IPS-NIHi7 (cell line): ENCODE measurements around the gene DLX3.
A peak's percentile ranks its signal among the peaks of the same experiment; 100 is the strongest.

Experiments
- DNase-seq: peaks from one replicate; pipeline ENCODE4 v3.0.0; 2012; ENCODE audit warnings: mixed read lengths; ENCODE audit errors: extremely low spot score

DLX3 gene

GRCh38 chr17:50023520-50023919 is 28.5 kb upstream of the DLX3 start:
- DNase-seq = no peak

GRCh38 chr17:50022463-50023130 is 27.6 kb upstream of the DLX3 start:
- no peak for DNase-seq

GRCh38 chr17:50021681-50022370 is 26.8 kb upstream of the DLX3 start:
- DNase-seq = no peak

GRCh38 chr17:50020841-50021599 is 26.0 kb upstream of the DLX3 start:
- no peak for DNase-seq

- no peak for DNase-seq
These were observed 23.9 kb upstream of the DLX3 start for GRCh38 chr17:50018909-50019308.

GRCh38 chr17:50015146-50015545 is 20.1 kb upstream of the DLX3 start:
- DNase-seq = no peak

- no peak for DNase-seq
These were observed 19.6 kb upstream of the DLX3 start for GRCh38 chr17:50014471-50015088.

GRCh38 chr17:50013079-50013478 is 18.1 kb upstream of the DLX3 start:
- DNase-seq = no peak

GRCh38 chr17:50009282-50009681 is 14.3 kb upstream of the DLX3 start:
- no peak for DNase-seq

- no peak for DNase-seq
These were observed 8.9 kb upstream of the DLX3 start for GRCh38 chr17:50003911-50004310.

- DNase-seq = no peak
These were observed 4.0 kb upstream of the DLX3 start for GRCh38 chr17:49998836-49999511.

- peak; percentile 91 for DNase-seq
These were observed 3.0 kb upstream of the DLX3 start for GRCh38 chr17:49997773-49998703.

- DNase-seq = no peak
These were observed 2.3 kb upstream of the DLX3 start for GRCh38 chr17:49997301-49997650.

GRCh38 chr17:49996495-49997300 is 1.7 kb upstream of the DLX3 start:
- DNase-seq = peak; percentile 80

GRCh38 chr17:49996121-49996494 is 1.1 kb upstream of the DLX3 start:
- no peak for DNase-seq

- no peak for DNase-seq
These were observed 654 bp downstream of the DLX3 start for GRCh38 chr17:49994085-49995054.

GRCh38 chr17:49993423-49994060 is 1.5 kb downstream of the DLX3 start:
- DNase-seq = peak; percentile 47

GRCh38 chr17:49992933-49993422 is 2.0 kb downstream of the DLX3 start:
- no peak for DNase-seq
